Measurements from ENCODE around the gene PLN. TPM values are rescaled to one million over a fixed set of nuclear protein-coding genes. Genes with fewer than 3 reads are reported as not detected.
A peak's percentile ranks its signal among the peaks of the same experiment; 100 is the strongest.

Gene PLN
- total and polyA plus RNA-seq, 9 of the 15 experiments (the other 6 are each of a cell fraction or from before 2014, with no cell fraction given), result 0.03 to 0.30 (median 0.03) TPM; not detected in 6

GRCh38 chr6:118581489-118581959 is 33.4 kb downstream of the PLN start (continued):
- TF ChIP-seq, protein P1, sequence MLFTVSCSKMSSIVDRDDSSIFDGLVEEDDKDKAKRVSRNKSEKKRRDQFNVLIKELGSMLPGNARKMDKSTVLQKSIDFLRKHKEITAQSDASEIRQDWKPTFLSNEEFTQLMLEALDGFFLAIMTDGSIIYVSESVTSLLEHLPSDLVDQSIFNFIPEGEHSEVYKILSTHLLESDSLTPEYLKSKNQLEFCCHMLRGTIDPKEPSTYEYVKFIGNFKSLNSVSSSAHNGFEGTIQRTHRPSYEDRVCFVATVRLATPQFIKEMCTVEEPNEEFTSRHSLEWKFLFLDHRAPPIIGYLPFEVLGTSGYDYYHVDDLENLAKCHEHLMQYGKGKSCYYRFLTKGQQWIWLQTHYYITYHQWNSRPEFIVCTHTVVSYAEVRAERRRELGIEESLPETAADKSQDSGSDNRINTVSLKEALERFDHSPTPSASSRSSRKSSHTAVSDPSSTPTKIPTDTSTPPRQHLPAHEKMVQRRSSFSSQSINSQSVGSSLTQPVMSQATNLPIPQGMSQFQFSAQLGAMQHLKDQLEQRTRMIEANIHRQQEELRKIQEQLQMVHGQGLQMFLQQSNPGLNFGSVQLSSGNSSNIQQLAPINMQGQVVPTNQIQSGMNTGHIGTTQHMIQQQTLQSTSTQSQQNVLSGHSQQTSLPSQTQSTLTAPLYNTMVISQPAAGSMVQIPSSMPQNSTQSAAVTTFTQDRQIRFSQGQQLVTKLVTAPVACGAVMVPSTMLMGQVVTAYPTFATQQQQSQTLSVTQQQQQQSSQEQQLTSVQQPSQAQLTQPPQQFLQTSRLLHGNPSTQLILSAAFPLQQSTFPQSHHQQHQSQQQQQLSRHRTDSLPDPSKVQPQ (CRISPR knock-in tag; IDR thresholded peaks at IDR 0.05; ENCODE audit: borderline replicate concordance), result no peak
- TF ChIP-seq MYC (IDR thresholded peaks at IDR 0.05; ENCODE audit: low read depth, low read length) (0 out of 2 replicates have a peak, but pooled peaks have one; percentile 30), MYC (CRISPR knock-in tag; IDR thresholded peaks at IDR 0.05; ENCODE audit: borderline replicate concordance, low read depth) (no peak), CREB1 (IDR thresholded peaks at IDR 0.05) (no peak), CREB1 (CRISPR knock-in tag; IDR thresholded peaks at IDR 0.05) (no peak), MLLT1 (IDR thresholded peaks at IDR 0.05) (no peak), E2F6 (IDR thresholded peaks at IDR 0.05; ENCODE audit: borderline replicate concordance in 1 of 2, extremely low read depth in 1 of 2, insufficient read depth in 1 of 2, insufficient read length in 1 of 2, low read depth in 1 of 2, low read length in 1 of 2, poor library complexity in 1 of 2, severe bottlenecking in 1 of 2) (no peak), FOXA3 (CRISPR knock-in tag; conservative IDR thresholded peaks at IDR 0.05 in 1 of 2, IDR thresholded peaks at IDR 0.05 in 1 of 2) (no peak), NCOA1 (IDR thresholded peaks at IDR 0.05; ENCODE audit: low read depth) (no peak), ZNF41 (CRISPR knock-in tag; conservative IDR thresholded peaks at IDR 0.05) (no peak), HLTF (IDR thresholded peaks at IDR 0.05) (no peak), IRF2 (CRISPR knock-in tag; IDR thresholded peaks at IDR 0.05) (no peak), WHSC1 (IDR thresholded peaks at IDR 0.05; ENCODE audit: low read length) (no peak), SMAD4 (CRISPR knock-in tag; conservative IDR thresholded peaks at IDR 0.05) (no peak), TRIM24 (IDR thresholded peaks at IDR 0.05) (peak; percentile 40 to 73; a peak in 2 of 4 replicates), RBM14 (IDR thresholded peaks at IDR 0.05; ENCODE audit: borderline replicate concordance, insufficient read depth, low read depth, low read length) (no peak), CEBPG (CRISPR knock-in tag; IDR thresholded peaks at IDR 0.05) (peak; percentile 88), CEBPG (tag; conservative IDR thresholded peaks at IDR 0.05 in 1 of 2, IDR thresholded peaks at IDR 0.05 in 1 of 2) (peak; percentile 95), DACH1 (IDR thresholded peaks at IDR 0.05; ENCODE audit: partially characterized antibody) (peak; percentile 66), FOS (IDR thresholded peaks at IDR 0.05; ENCODE audit: extremely low read depth, insufficient read length) (peak; percentile 39), ZNF830 (CRISPR knock-in tag; IDR thresholded peaks at IDR 0.05) (no peak), ZNF717 (CRISPR knock-in tag; IDR thresholded peaks at IDR 0.05) (no peak), THRAP3 (IDR thresholded peaks at IDR 0.05; ENCODE audit: borderline replicate concordance) (no peak), DPF2 (IDR thresholded peaks at IDR 0.05) (peak; percentile 85)
- TF ChIP-seq, protein P2, sequence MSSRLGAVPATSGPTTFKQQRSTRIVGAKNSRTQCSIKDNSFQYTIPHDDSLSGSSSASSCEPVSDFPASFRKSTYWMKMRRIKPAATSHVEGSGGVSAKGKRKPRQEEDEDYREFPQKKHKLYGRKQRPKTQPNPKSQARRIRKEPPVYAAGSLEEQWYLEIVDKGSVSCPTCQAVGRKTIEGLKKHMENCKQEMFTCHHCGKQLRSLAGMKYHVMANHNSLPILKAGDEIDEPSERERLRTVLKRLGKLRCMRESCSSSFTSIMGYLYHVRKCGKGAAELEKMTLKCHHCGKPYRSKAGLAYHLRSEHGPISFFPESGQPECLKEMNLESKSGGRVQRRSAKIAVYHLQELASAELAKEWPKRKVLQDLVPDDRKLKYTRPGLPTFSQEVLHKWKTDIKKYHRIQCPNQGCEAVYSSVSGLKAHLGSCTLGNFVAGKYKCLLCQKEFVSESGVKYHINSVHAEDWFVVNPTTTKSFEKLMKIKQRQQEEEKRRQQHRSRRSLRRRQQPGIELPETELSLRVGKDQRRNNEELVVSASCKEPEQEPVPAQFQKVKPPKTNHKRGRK (tag; IDR thresholded peaks at IDR 0.05), result no peak
